Liver (tissue), 9 donors: ENCODE measurements around the gene MAPK8. TPM values are rescaled to one million over a fixed set of nuclear protein-coding genes. Genes with fewer than 3 reads are reported as not detected.

Experiments used
- DNase-seq: peaks from one replicate; pipeline ENCODE4 v3.0.0-alpha.2; 2017; ENCODE audit warnings: low spot score
- H3K27ac ChIP-seq, 2 donors: one replicate each; pipeline ENCODE4 v1.7.0; 2013; ENCODE audit warnings: inconsistent platforms in 2 of 2, low read length in 2 of 2, control low read depth in 1 of 2, low read depth in 1 of 2, mild to moderate bottlenecking in 1 of 2
- H3K27me3 ChIP-seq, 4 donors: one replicate each; pipeline versions ENCODE4 v1.6.1 to v1.7.0; 2013; ENCODE audit warnings: low read length in 3 of 4, inconsistent platforms in 1 of 4, mild to moderate bottlenecking in 1 of 4, moderate library complexity in 1 of 4; ENCODE audit not compliant: control insufficient read depth in 4 of 4, insufficient read depth in 4 of 4
- H3K36me3 ChIP-seq, 4 donors: one replicate each; pipeline versions ENCODE4 v1.6.1 to v1.7.0; 2013; ENCODE audit warnings: low read length in 3 of 4, mild to moderate bottlenecking in 3 of 4, low read depth in 1 of 4, moderate library complexity in 1 of 4; ENCODE audit not compliant: control insufficient read depth in 4 of 4, insufficient read depth in 3 of 4
- H3K4me1 ChIP-seq, 4 donors: one replicate each; pipeline versions ENCODE4 v1.6.1 to v1.7.0; 2013; ENCODE audit warnings: low read length in 3 of 4, mild to moderate bottlenecking in 3 of 4, moderate library complexity in 1 of 4; ENCODE audit not compliant: control insufficient read depth in 4 of 4, insufficient read depth in 4 of 4
- H3K4me3 ChIP-seq, 3 donors: one replicate each; pipeline versions ENCODE4 v1.6.1 to v1.7.0; 2013; ENCODE audit warnings: low read length in 3 of 3, control low read depth in 1 of 3, low read depth in 1 of 3, mild to moderate bottlenecking in 1 of 3
- H3K9ac ChIP-seq, 2 donors: one replicate each; pipeline ENCODE4 v1.7.0; 2013; ENCODE audit warnings: low read length in 2 of 2, mild to moderate bottlenecking in 2 of 2, moderate library complexity in 2 of 2, control low read depth in 1 of 2, low read depth in 1 of 2
- H3K9me3 ChIP-seq, 4 donors: one replicate each; pipeline versions ENCODE4 v1.6.1 to v1.7.0; 2013; ENCODE audit warnings: low read length in 3 of 4; ENCODE audit not compliant: control insufficient read depth in 4 of 4
- ATF3 ChIP-seq: IDR thresholded peaks from 2 replicates; pipeline ENCODE4 v1.6.1; 2016; ENCODE audit warnings: antibody characterized with exemption
- CTCF ChIP-seq: fragments of 150-350 bp; IDR thresholded peaks from 2 replicates; pipeline ENCODE4 v1.5.1; 2017; ENCODE audit warnings: improper control_type of control experiment, low read depth, low read length; ENCODE audit not compliant: missing input control
- EGR1 ChIP-seq, 2 donors: IDR thresholded peaks; 2 replicates each; pipeline ENCODE4 v1.6.1; 2016 to 2018; ENCODE audit warnings: antibody characterized with exemption in 2 of 2, low read depth in 2 of 2
- FOXA2 ChIP-seq: IDR thresholded peaks from 2 replicates; pipeline ENCODE4 v1.6.1; 2016; ENCODE audit warnings: antibody characterized with exemption
- GABPA ChIP-seq, 2 donors: IDR thresholded peaks in 1 of 2; conservative IDR thresholded peaks in 1 of 2; 2 replicates each; pipeline ENCODE4 v1.6.1; 2016; ENCODE audit warnings: antibody characterized with exemption in 2 of 2, mild to moderate bottlenecking in 1 of 2, moderate library complexity in 1 of 2
- HNF4A ChIP-seq, 2 donors: conservative IDR thresholded peaks; 2 replicates each; pipeline ENCODE4 v1.6.1; 2016; ENCODE audit warnings: antibody characterized with exemption in 2 of 2, mild to moderate bottlenecking in 2 of 2
- HNF4G ChIP-seq: IDR thresholded peaks from 2 replicates; pipeline ENCODE4 v1.6.1; 2016; ENCODE audit warnings: antibody characterized with exemption
- JUND ChIP-seq, 2 donors: IDR thresholded peaks; 2 replicates each; pipeline ENCODE4 v1.6.1; 2016; ENCODE audit warnings: antibody characterized with exemption in 2 of 2
- MAX ChIP-seq: IDR thresholded peaks from 2 replicates; pipeline ENCODE4 v1.6.1; 2016; ENCODE audit warnings: antibody characterized with exemption
- NR2F2 ChIP-seq: IDR thresholded peaks from 2 replicates; pipeline ENCODE4 v1.6.1; 2016; ENCODE audit warnings: antibody characterized with exemption
- RAD21 ChIP-seq, 2 donors: IDR thresholded peaks; 2 replicates each; pipeline ENCODE4 v1.6.1; 2016; ENCODE audit warnings: antibody characterized with exemption in 2 of 2, mild to moderate bottlenecking in 2 of 2
- REST ChIP-seq: IDR thresholded peaks from 2 replicates; pipeline ENCODE4 v1.6.1; 2016; ENCODE audit warnings: antibody characterized with exemption, mild to moderate bottlenecking
- SP1 ChIP-seq: IDR thresholded peaks from 2 replicates; pipeline ENCODE4 v1.6.1; 2018; ENCODE audit warnings: antibody characterized with exemption, mild to moderate bottlenecking
- TAF1 ChIP-seq: conservative IDR thresholded peaks from 2 replicates; pipeline ENCODE4 v1.6.1; 2016; ENCODE audit warnings: antibody characterized with exemption, mild to moderate bottlenecking
- YY1 ChIP-seq: IDR thresholded peaks from 2 replicates; pipeline ENCODE4 v1.6.1; 2016; ENCODE audit warnings: antibody characterized with exemption, mild to moderate bottlenecking
- ZBTB33 ChIP-seq: IDR thresholded peaks from 2 replicates; pipeline ENCODE4 v1.6.1; 2016; ENCODE audit warnings: antibody characterized with exemption
- WGBS: extraction: QIAGEN DNeasy Blood & Tissue Kit; methylation state at CpG from one replicate; pipeline ENCODE4 v1.1.7; 2013; 5-methylcytosine and 5-hydroxymethylcytosine counted together
- polyA plus RNA-seq, 2 donors: library from polyadenylated mRNA; stranded (reverse) in 1 of 2; unstranded in 1 of 2; fragments of 200-250 nt in 1 of 2; fragments of >200 nt in 1 of 2; fragmentation: Nextera tagmentation in 1 of 2; extraction: Ambion mirVana in 1 of 2; gene quantifications; one replicate each; pipeline versions ENCODE4 v1.2.1 to v1.2.3, GENCODE V29; 2013 to 2015
- total RNA-seq, 2 donors: library from RNA; depleted of rRNA; stranded (reverse); fragments of >200 nt; gene quantifications; one replicate each; pipeline ENCODE4 v1.2.3, GENCODE V29; 2014
- donor health status: healthy.
- donor health status: healthy.
- donor health status: healthy.
- donor health status: healthy.
- donor health status: healthy.

MAPK8 gene
- total and polyA plus RNA-seq, 4 donors = 14.9 to 51.6 (median 24.8) TPM

GRCh38 chr10:48390933-48391845, 84.7 kb downstream of the MAPK8 start:
- no peaks in the 10 kb centered on the region for H3K36me3 ChIP-seq
- no peak overlapping the region for H3K27ac ChIP-seq
- H3K9me3 ChIP-seq = no peaks in the 10 kb centered on the region
- H3K9ac ChIP-seq = no peak overlapping the region
- TF ChIP-seq ATF3 (no peak), YY1 (no peak), RAD21 (IDR thresholded peaks at IDR 0.05) (no peak), HNF4A (conservative IDR thresholded peaks at IDR 0.05) (no peak), EGR1 (IDR thresholded peaks at IDR 0.05; ENCODE audit: low read depth in 2 of 2) (no peak), GABPA (IDR thresholded peaks at IDR 0.05 in 1 of 2, conservative IDR thresholded peaks at IDR 0.05 in 1 of 2) (no peak), REST (no peak), TAF1 (no peak), CTCF (no peak), MAX (no peak), ZBTB33 (no peak), SP1 (no peak), FOXA2 (no peak)
- 94% methylated on average over 4 of the region's 4 CpGs for WGBS
- no peaks in the 10 kb centered on the region for H3K4me1 ChIP-seq
- no peak for DNase-seq
- H3K27me3 ChIP-seq = no peaks in the 10 kb centered on the region
- no peak overlapping the region for H3K4me3 ChIP-seq

GRCh38 chr10:48391994-48392393, 85.5 kb downstream of the MAPK8 start:
- no peak for DNase-seq
- H3K9ac ChIP-seq = no peak overlapping the region
- TF ChIP-seq TAF1 (no peak), HNF4A (conservative IDR thresholded peaks at IDR 0.05) (no peak), EGR1 (IDR thresholded peaks at IDR 0.05; ENCODE audit: low read depth in 2 of 2) (no peak), ZBTB33 (no peak), YY1 (no peak), SP1 (no peak), CTCF (no peak), HNF4G (no peak), JUND (IDR thresholded peaks at IDR 0.05) (no peak), MAX (no peak), ATF3 (no peak), GABPA (IDR thresholded peaks at IDR 0.05 in 1 of 2, conservative IDR thresholded peaks at IDR 0.05 in 1 of 2) (no peak), NR2F2 (no peak)

More at GRCh38 chr10:48391994-48392393, 85.5 kb downstream of the MAPK8 start:
- 98% methylated on average over 3 of the region's 3 CpGs for WGBS
- H3K27ac ChIP-seq = no peak overlapping the region
- H3K4me1 ChIP-seq = no peaks in the 10 kb centered on the region
- H3K36me3 ChIP-seq = no peaks in the 10 kb centered on the region
- H3K9me3 ChIP-seq = no peaks in the 10 kb centered on the region
- no peaks in the 10 kb centered on the region for H3K27me3 ChIP-seq
- no peak overlapping the region for H3K4me3 ChIP-seq
